ENCODE results near the gene SOX21.

- TF ChIP-seq CTCF (IDR thresholded peaks at IDR 0.05) (no peak), POLR2A (IDR thresholded peaks at IDR 0.05) (no peak)
Observed at GRCh38 chr13:94667190-94667589, 45.2 kb downstream of the SOX21 start.
